Astrocyte of the spinal cord (primary cell): ENCODE results near the gene NCOA1.

Source experiments
- DNase-seq: peaks from one replicate; pipeline ENCODE4 v3.0.0; 2011; ENCODE audit warnings: low read depth, low spot score
- H3K4me3 ChIP-seq: 2 replicates; pipeline ENCODE4 v1.5.1; 2011; ENCODE audit warnings: low read depth, mild to moderate bottlenecking, low read length, moderate library complexity
- CTCF ChIP-seq: IDR thresholded peaks from 2 replicates; pipeline ENCODE4 v1.5.1; 2012; ENCODE audit warnings: low read depth, mild to moderate bottlenecking, low read length, inconsistent platforms
- in situ Hi-C: cut with HindIII; loops from 2 replicates; pipeline ENCODE4 v1.10.0; 2017; ENCODE audit warnings: low sequenced_read_pairs

NCOA1 gene

DNA sequence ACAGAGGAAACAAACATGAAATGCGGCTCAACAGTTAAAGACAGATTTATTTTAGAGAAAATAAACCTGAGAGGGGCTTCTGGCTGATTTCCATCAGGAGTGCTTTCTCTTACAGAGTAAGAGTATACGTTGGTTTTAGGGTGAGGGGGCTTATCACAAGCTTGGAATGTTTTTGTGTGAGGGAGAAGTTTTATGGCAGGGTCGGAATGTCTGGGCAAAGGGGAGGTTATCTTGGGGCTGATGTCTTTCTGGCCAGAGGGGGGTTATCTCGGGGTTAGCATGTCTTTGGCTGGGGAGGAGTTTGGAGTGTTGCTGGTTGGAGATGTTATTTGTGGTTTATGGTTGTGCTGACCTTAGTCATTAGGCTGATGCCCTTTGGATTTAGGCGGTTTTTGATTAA is 280.0 kb downstream of the NCOA1 start:
- in situ Hi-C loops = no loop called here
- DNase-seq = no peak
- no peak for TF ChIP-seq CTCF

DNA sequence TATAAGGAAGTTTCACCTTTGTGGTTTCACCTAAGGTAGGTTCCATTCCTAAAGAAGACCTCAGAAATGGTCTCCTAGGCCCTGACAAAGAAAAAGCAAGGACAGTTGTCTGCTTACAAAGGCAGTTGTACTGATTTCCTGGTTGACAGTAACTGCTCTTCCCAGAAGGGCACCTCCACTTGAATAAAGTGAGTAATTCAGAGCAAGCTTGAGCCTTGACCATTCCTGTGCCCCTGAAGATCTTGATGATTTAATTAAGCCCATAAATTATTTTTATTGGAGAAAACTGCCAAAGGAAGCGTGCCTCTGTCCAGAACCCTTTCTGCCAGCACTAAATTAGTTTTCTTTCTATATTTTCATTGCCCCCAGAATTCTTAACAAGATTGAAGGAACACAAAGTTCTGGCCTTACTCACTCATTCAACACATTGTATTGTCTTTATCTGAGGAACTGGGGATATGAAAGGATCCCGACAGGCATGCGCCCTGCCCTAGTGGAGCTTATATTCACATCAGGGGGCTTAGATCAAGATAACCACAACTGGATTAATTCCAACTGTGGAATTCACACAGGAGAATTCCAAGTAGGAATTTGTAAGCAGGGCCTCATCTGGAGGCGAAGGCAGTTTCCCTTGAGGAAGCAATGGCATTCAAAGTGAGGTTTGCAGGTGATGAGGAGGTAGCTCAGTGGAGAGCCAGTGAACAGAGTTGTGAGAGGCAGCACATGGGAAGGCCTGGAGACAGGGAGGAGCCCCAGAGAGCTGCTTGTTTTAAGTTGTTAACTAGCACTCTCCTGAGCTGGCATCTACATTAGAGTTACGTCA is 280.9 kb downstream of the NCOA1 start:
- in situ Hi-C loops = no loop called here

More for the DNA sequence above, 280.0 kb downstream of the NCOA1 start:
- H3K4me3 ChIP-seq = no peak overlapping the region

DNA sequence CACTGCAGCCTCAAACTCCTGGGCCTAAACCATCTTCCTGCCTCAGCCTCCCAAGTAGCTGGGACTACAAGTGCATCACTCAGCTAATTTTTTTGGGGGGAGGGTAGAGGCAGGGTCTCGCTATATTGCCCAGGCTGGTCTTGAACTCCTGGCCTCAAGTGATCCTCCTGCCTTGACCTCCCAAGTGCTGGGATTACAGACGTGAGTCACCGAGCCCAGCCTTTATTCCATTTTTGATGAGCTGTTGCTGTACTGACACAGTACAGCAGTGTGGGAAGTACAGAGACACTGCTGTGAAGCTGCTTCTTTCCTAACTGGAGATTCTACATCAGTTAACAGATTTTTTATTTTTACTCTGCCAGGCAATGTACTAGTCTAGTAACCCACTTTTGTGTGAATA is 283.3 kb downstream of the NCOA1 start:
- TF ChIP-seq CTCF = no peak
- in situ Hi-C loops = no loop called here
- DNase-seq = no peak
- H3K4me3 ChIP-seq = no peak overlapping the region

More for the DNA sequence above, 280.9 kb downstream of the NCOA1 start:
- TF ChIP-seq CTCF = no peak
- H3K4me3 ChIP-seq = no peak overlapping the region
- DNase-seq = peak; percentile 67

DNA sequence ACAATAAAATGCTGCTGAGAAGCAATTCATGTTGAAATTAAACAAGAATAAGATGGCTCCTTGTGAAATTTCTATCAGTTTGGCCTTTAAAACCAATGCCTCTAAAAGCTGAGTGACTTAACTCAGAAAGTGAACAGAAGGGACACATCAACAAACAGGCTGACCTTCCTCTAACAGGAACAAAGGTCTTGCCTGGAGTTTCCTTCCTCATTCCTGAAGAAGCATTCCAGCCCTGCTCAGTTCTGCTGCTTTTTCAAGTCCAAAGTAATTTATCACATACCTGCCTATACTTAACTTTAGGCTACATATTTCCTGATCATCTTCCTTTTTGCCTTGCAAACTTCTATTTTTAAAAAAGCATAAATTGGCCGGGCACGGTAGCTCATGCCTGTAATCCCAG is 288.1 kb downstream of the NCOA1 start:
- in situ Hi-C loops = no loop called here
- H3K4me3 ChIP-seq = no peak overlapping the region
- no peak for DNase-seq
- no peak for TF ChIP-seq CTCF

- in situ Hi-C loops = no loop called here
- DNase-seq = no peak
- no peak overlapping the region for H3K4me3 ChIP-seq
- TF ChIP-seq CTCF = no peak
These were observed 292.6 kb downstream of the NCOA1 start for GRCh38 chr2:24783641-24784040.

DNA sequence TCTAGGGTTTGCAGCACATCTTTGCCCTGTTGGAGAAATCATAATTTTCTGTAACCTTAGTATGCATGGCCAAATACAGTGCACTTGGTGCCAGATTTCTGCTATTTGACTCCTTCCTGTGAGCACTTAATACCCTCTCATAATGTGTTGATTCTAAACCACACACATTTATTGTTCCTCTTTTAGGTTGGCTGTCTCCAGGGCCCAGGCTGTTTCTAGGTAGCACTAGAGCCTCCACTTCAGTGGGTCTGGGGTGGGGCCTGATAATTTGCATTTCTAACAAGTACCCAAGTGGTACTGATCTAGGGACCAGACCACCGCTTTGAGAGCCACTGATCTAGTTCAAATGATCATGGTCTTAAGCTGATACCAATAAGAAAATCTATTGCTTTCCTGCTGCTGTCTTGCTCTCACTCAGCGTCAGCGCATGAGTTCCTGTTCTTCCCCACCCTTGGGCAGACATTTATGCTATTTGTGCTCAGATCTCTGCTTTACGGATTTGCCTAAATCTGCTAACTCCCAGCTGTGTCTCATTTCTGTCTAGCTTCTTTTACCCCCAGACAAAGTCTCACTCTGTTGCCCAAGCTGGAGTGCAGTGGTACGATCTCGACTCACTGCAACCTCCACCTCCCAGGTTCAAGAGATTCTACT is 294.7 kb downstream of the NCOA1 start:
- no peak overlapping the region for H3K4me3 ChIP-seq
- no peak for TF ChIP-seq CTCF
- no peak for DNase-seq
- in situ Hi-C loops = no loop called here
